ENCODE measurements around the gene SLC6A13. TPM values are rescaled to one million over a fixed set of nuclear protein-coding genes. Genes with fewer than 3 reads are reported as not detected.

SLC6A13 gene
- total and polyA plus RNA-seq, 2 of the 8 experiments (the other 6 are each of a cell fraction or from before 2014, with no cell fraction given): 0.03 TPM; not detected in 1

GRCh38 chr12:269191-269590 lies 6.6 kb upstream of the SLC6A13 start:
- H3K9ac ChIP-seq (replicated peaks in 1 of 4; ENCODE audit: extremely low read depth in 1 of 4, low read depth in 3 of 4, low read length in 3 of 4): no peak overlapping the region
- H3K4me3 ChIP-seq (ENCODE audit: extremely low read depth in 1 of 4, insufficient read depth in 2 of 4, low read depth in 3 of 4, low read length in 4 of 4): no peak overlapping the region
- H3K4me2 ChIP-seq (ENCODE audit: insufficient read depth in 1 of 2, low read depth in 2 of 2, low read length in 2 of 2): no peak overlapping the region
- H4K20me1 ChIP-seq (replicated peaks in 1 of 2; ENCODE audit: control insufficient read depth in 1 of 2, insufficient read depth in 2 of 2, low read length in 2 of 2): no peaks in the 10 kb centered on the region
- WGBS, 2 experiments (ENCODE audit: extremely low coverage in 1 of 2, insufficient coverage in 1 of 2, insufficient read length in 1 of 2, insufficient replicate concordance in 2 of 2, low coverage in 1 of 2, low lambda C conversion rate in 2 of 2, missing lambda C conversion rate in 1 of 2): 64% methylated on average over 3 of the region's 3 CpGs; no CpG with 5 or more reads in 1 of the 2 experiments
- no peaks in the 10 kb centered on the region for H3K4me1 ChIP-seq (replicated peaks in 1 of 4; ENCODE audit: control insufficient read depth in 3 of 4, insufficient read depth in 4 of 4, low read length in 3 of 4)
- no peak overlapping the region for H2AK5ac ChIP-seq (ENCODE audit: low read depth, low read length)
- H3K27me3 ChIP-seq (replicated peaks in 1 of 4; ENCODE audit: control insufficient read depth in 3 of 4, extremely low read depth in 1 of 4, insufficient read depth in 3 of 4, low read length in 3 of 4): no peaks in the 10 kb centered on the region
- no peaks in the 10 kb centered on the region for H3K23me2 ChIP-seq (ENCODE audit: low read depth, low read length)
- H4K91ac ChIP-seq (replicated peaks; ENCODE audit: insufficient read length, low read length): no peak overlapping the region
- H3K9me3 ChIP-seq (ENCODE audit: insufficient read depth in 2 of 2, low read depth in 1 of 2, low read length in 1 of 2): no peaks in the 10 kb centered on the region
- ChIA-PET CTCF (ENCODE audit: partially characterized antibody) (interaction anchor here (1.2 kb wide), 1 partner anchor 49 kb away, joined by 5 read pairs; no protein-coding TSS in a partner anchor), POLR2A (ENCODE audit: partially characterized antibody) (interaction anchor here (1.0 kb wide), 1 partner anchor 98 kb away, joined by 3 read pairs; no protein-coding TSS in a partner anchor)
- H3K23ac ChIP-seq (ENCODE audit: insufficient read length): no peak overlapping the region
- no peak overlapping the region for H2BK20ac ChIP-seq (ENCODE audit: low read length)
- FAIRE-seq: no peak
- no peak overlapping the region for H3K56ac ChIP-seq (replicated peaks; ENCODE audit: insufficient read length, low read depth, low read length)
- no peak overlapping the region for H2BK15ac ChIP-seq (ENCODE audit: low read length)
- no peaks in the 10 kb centered on the region for H3K79me2 ChIP-seq (ENCODE audit: control insufficient read depth in 1 of 2, insufficient read depth in 2 of 2, low read length in 2 of 2)
- no peak overlapping the region for H2BK120ac ChIP-seq (replicated peaks; ENCODE audit: low read depth, low read length)
- no peak for DNase-seq (ENCODE audit: low read depth in 1 of 2, low spot score in 2 of 2)
- H3K14ac ChIP-seq (ENCODE audit: insufficient read length): no peak overlapping the region
- H2BK5ac ChIP-seq (ENCODE audit: low read depth, low read length): no peak overlapping the region
- no peak overlapping the region for H4K5ac ChIP-seq (ENCODE audit: insufficient read length, low read depth, low read length)
- no peaks in the 10 kb centered on the region for H3K79me1 ChIP-seq (ENCODE audit: low read depth, low read length)
- no peak overlapping the region for H3K27ac ChIP-seq (ENCODE audit: low read depth, low read length)
- no peak overlapping the region for H2BK12ac ChIP-seq (ENCODE audit: low read depth, low read length)
- no peak overlapping the region for H3K18ac ChIP-seq (ENCODE audit: extremely low read depth, low read length)
- no peaks in the 10 kb centered on the region for H3K36me3 ChIP-seq (ENCODE audit: control insufficient read depth in 2 of 4, insufficient read depth in 4 of 4, low read length in 3 of 4)
- H3K4ac ChIP-seq (replicated peaks; ENCODE audit: insufficient read length, low read depth, low read length): no peak overlapping the region
- no peak overlapping the region for H2AFZ ChIP-seq (ENCODE audit: low read length)
- no peak overlapping the region for H4K8ac ChIP-seq (ENCODE audit: extremely low read depth, insufficient read depth, low read length)
- TF ChIP-seq YY1 (IDR thresholded peaks at IDR 0.05; ENCODE audit: low read depth, low read length): no peak
